HG03064 (cell line): ENCODE data around the gene STRBP.

ENCODE experiments used
- ATAC-seq: cut with Tn5 transposase; IDR thresholded peaks from one replicate; pipeline ENCODE4 v1.9.1; 2021; ENCODE audit warnings: low read depth; ENCODE audit not compliant: unreplicated experiment

STRBP gene

GRCh38 chr9:123108976-123109375 lies 159.4 kb downstream of the STRBP start:
- no peak for ATAC-seq

- ATAC-seq = no peak
Observed at GRCh38 chr9:123107639-123108285, 160.6 kb downstream of the STRBP start.

- ATAC-seq = no peak
Observed at GRCh38 chr9:123105490-123105889, 162.9 kb downstream of the STRBP start.

GRCh38 chr9:123104807-123105206 lies 163.6 kb downstream of the STRBP start:
- no peak for ATAC-seq

GRCh38 chr9:123102375-123103113 lies 165.8 kb downstream of the STRBP start:
- ATAC-seq = no peak

GRCh38 chr9:123099548-123099947 lies 168.8 kb downstream of the STRBP start:
- ATAC-seq = no peak

- ATAC-seq = no peak
Observed at GRCh38 chr9:123099042-123099441, 169.3 kb downstream of the STRBP start.

GRCh38 chr9:123098096-123098459 lies 170.3 kb downstream of the STRBP start:
- no peak for ATAC-seq

GRCh38 chr9:123097430-123098095 lies 170.8 kb downstream of the STRBP start:
- ATAC-seq = no peak

GRCh38 chr9:123096987-123097386 lies 171.4 kb downstream of the STRBP start:
- no peak for ATAC-seq

- ATAC-seq = no peak
Observed at GRCh38 chr9:123093141-123093540, 175.2 kb downstream of the STRBP start.

- ATAC-seq = no peak
Observed at GRCh38 chr9:123091459-123091858, 176.9 kb downstream of the STRBP start.

- ATAC-seq = no peak
Observed at GRCh38 chr9:123090956-123091355, 177.4 kb downstream of the STRBP start.

GRCh38 chr9:123090198-123090896 lies 178.0 kb downstream of the STRBP start:
- ATAC-seq = no peak

GRCh38 chr9:123089790-123090189 lies 178.6 kb downstream of the STRBP start:
- no peak for ATAC-seq

GRCh38 chr9:123089040-123089439 lies 179.3 kb downstream of the STRBP start:
- no peak for ATAC-seq

GRCh38 chr9:123087359-123087888 lies 181.0 kb downstream of the STRBP start:
- ATAC-seq = no peak

GRCh38 chr9:123085916-123086315 lies 182.5 kb downstream of the STRBP start:
- no peak for ATAC-seq

- no peak for ATAC-seq
Observed at GRCh38 chr9:123084256-123084655, 184.1 kb downstream of the STRBP start.

- ATAC-seq = no peak
Observed at GRCh38 chr9:123083680-123084079, 184.7 kb downstream of the STRBP start.

- ATAC-seq = no peak
Observed at GRCh38 chr9:123081824-123082223, 186.6 kb downstream of the STRBP start.
